Epithelial cell of prostate (primary cell): Measurements from ENCODE around the gene BPIFB1.

ENCODE experiments used
- DNase-seq: peaks from one replicate; pipeline ENCODE4 v3.0.0-alpha.2; 2011; ENCODE audit warnings: low read depth, low spot score
- H3K27ac ChIP-seq: fragments of 450-650 bp; 2 replicates; pipeline ENCODE4 v1.5.1; 2017; ENCODE audit warnings: mild to moderate bottlenecking

The BPIFB1 gene

GRCh38 chr20:33320006-33320405 is 37.0 kb downstream of the BPIFB1 start:
- DNase-seq: no peak

GRCh38 chr20:33322456-33322855 is 39.4 kb downstream of the BPIFB1 start:
- no peak for DNase-seq
- H3K27ac ChIP-seq: no peak overlapping the region

More at GRCh38 chr20:33320006-33320405, 37.0 kb downstream of the BPIFB1 start:
- no peak overlapping the region for H3K27ac ChIP-seq

GRCh38 chr20:33323236-33323635 is 40.2 kb downstream of the BPIFB1 start:
- DNase-seq: no peak
- no peak overlapping the region for H3K27ac ChIP-seq

GRCh38 chr20:33325350-33325749 is 42.3 kb downstream of the BPIFB1 start:
- DNase-seq: no peak
- H3K27ac ChIP-seq: no peak overlapping the region

GRCh38 chr20:33328157-33329137 is 45.4 kb downstream of the BPIFB1 start:
- no peak for DNase-seq
- no peak overlapping the region for H3K27ac ChIP-seq

- H3K27ac ChIP-seq: no peak overlapping the region
Measured at GRCh38 chr20:33332905-33333456, 50.0 kb downstream of the BPIFB1 start.

GRCh38 chr20:33333616-33334015 is 50.6 kb downstream of the BPIFB1 start:
- no peak for DNase-seq
- H3K27ac ChIP-seq: no peak overlapping the region

More at GRCh38 chr20:33332905-33333456, 50.0 kb downstream of the BPIFB1 start:
- no peak for DNase-seq

GRCh38 chr20:33334111-33334510 is 51.1 kb downstream of the BPIFB1 start:
- H3K27ac ChIP-seq: no peak overlapping the region
- no peak for DNase-seq

GRCh38 chr20:33336375-33336774 is 53.4 kb downstream of the BPIFB1 start:
- H3K27ac ChIP-seq: no peak overlapping the region
- no peak for DNase-seq

GRCh38 chr20:33337119-33337518 is 54.1 kb downstream of the BPIFB1 start:
- no peak overlapping the region for H3K27ac ChIP-seq
- DNase-seq: no peak

- H3K27ac ChIP-seq: no peak overlapping the region
- DNase-seq: no peak
Measured at GRCh38 chr20:33337531-33338165, 54.6 kb downstream of the BPIFB1 start.

GRCh38 chr20:33338467-33339258 is 55.6 kb downstream of the BPIFB1 start:
- DNase-seq: no peak
- no peak overlapping the region for H3K27ac ChIP-seq

- no peak overlapping the region for H3K27ac ChIP-seq
- DNase-seq: no peak
Measured at GRCh38 chr20:33339515-33340058, 56.6 kb downstream of the BPIFB1 start.

GRCh38 chr20:33343521-33343920 is 60.5 kb downstream of the BPIFB1 start:
- DNase-seq: no peak

GRCh38 chr20:33345342-33345741 is 62.3 kb downstream of the BPIFB1 start:
- no peak for DNase-seq
- no peak overlapping the region for H3K27ac ChIP-seq

More at GRCh38 chr20:33343521-33343920, 60.5 kb downstream of the BPIFB1 start:
- H3K27ac ChIP-seq: no peak overlapping the region

- H3K27ac ChIP-seq: no peak overlapping the region
- no peak for DNase-seq
Measured at GRCh38 chr20:33348136-33348937, 65.3 kb downstream of the BPIFB1 start.

GRCh38 chr20:33349493-33349892 is 66.5 kb downstream of the BPIFB1 start:
- DNase-seq: no peak
- no peak overlapping the region for H3K27ac ChIP-seq

GRCh38 chr20:33351696-33352095 is 68.7 kb downstream of the BPIFB1 start:
- DNase-seq: no peak
- H3K27ac ChIP-seq: no peak overlapping the region
